NCI-H2081 treated with DMSO at 0.1 percent for 48 hours (cell line): ENCODE data around the gene CECR2.

Source experiments
- DNase-seq: peaks from one replicate; lab custom pipeline; 2025; lab: John Stamatoyannopoulos, UW

The CECR2 gene

DNA sequence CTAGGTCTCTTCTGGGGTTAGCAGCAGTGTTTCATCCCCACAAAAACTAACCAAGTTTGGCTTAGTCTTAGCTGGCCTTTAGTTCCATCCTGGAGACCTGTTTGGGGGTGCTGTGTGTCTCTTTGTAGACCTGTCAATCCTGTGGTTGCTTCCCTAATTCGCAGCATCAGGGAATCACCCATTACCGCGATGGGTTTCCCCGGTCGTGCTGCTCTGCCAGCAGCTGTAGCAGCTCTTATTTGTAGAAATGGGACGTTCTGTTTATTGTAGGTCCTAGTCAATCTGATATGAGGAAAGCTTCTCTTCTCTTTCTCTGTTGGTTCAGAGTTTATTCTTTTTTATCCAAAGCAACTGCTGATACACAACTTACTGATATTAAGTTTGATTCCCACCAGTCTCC is 91.6 kb downstream of the CECR2 start:
- DNase-seq: no peak

DNA sequence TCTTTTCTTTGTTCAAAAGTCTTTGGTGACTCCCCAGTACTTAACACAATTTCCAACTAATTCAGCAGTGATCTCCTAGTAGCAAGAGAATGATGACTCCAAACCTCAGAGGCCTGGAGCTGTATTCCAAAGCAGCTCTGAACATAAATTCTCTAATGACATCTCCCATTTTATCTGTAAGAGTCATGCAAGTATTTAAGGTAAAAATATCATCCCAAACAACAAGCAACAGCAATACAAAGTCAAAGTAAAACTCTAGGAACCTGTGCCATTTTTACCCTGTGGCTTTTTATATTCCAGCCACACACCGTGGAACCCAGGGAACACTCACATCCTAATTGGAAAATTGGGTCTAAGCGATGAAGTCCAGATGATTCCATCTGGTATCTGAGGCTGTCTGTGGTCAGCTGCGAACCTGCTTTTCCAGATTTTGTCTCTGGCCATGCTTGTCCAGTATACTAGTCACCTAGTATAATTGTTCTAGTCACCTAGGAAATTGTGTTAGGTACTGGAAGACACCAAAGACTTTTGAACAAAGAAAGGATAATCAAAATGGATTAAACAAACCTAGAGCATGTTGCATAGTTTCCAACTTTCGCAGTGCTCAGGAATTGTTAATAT is 101.7 kb downstream of the CECR2 start:
- no peak for DNase-seq

DNA sequence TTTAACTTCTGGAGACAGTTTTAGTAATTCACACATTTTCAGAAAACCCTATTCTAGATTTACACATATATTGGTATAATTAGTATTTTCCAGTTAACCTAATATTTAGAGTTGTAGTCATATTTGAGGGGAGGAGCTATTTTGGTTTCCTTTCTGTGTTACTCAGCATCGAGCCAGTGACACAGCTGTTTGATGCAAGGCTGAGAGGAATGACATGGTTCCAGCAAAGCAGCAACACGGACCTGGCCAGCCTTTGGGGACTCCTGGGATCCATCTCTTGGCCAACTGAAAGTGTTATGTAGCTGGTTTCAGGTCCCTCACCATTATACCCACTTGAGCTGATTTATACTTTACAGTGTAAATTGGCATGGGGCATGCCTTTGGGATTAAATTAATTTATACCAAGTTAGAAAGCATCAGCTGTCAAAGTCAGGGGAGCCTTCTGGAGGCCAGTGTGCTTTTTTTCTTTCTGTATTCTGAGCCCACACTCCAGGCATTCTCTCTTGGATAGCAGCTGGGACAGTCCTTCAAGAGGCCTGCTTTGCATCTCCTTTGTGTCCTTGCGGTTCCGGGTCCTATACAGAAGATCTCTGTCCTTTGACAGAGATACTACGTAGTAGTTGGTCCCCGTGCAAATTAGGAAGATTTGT is 102.8 kb downstream of the CECR2 start:
- no peak for DNase-seq

DNA sequence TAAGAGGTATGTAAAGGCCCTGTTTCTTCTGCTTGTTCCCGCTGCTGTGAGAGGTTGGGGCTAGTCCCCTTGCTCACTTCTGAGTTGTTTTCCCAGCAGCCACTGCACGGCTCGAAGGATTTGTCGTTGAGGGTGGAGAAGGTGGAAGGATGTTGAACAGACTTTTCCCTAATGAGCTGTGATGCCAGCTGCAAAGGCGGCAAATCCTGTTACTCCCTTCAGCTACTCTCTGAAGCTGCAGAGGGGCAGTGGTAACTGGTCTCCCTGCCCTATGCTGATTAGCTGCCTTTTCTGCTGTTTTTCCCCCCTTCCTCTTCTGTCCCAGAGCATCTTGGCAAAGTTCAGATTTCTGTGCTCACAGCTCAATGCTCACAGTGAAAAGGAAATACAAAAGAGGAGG is 103.7 kb downstream of the CECR2 start:
- no peak for DNase-seq

DNA sequence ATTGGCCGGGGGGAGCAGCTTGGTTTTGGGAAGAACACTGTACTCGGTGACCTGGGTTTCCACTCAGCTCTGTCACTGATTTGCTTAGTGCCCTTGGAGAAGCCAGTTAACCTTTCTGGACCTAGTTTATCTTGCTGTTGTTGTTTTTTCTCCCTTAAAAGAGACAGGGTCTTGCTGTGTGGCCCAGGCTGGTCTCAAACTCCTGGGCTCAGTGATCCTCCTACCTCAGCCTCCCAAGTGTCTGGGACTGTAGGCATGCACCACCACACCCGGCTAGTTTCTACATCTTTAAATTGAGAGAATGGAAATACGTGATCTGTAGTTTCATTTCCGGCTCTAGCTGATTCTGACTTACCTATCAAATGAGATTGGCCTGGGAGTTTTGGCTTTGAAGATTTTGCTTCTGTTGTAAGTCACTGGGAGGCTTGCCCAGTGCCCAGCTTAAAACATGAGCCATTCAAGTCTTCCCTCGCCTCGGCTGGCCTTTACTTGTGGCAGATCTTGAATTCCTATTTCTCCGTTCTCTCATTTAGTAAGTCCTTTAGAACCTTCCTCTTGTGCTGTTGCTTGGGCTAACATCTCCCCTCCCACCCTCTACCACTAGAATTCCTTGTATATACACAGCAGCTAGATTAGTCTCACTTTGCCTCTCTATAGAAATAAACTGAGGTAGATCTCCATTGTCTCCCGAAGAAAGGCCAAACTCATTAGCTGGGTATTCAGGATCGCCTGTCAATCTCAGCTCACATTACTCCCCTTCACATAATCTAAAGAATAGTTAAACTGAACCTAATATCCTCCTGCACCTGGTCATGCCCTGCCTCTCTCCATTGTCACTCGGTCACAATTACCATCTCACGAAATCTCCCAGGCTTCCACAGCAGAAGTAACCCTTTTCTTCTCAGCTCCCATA is 106.3 kb downstream of the CECR2 start:
- DNase-seq: no peak

DNA sequence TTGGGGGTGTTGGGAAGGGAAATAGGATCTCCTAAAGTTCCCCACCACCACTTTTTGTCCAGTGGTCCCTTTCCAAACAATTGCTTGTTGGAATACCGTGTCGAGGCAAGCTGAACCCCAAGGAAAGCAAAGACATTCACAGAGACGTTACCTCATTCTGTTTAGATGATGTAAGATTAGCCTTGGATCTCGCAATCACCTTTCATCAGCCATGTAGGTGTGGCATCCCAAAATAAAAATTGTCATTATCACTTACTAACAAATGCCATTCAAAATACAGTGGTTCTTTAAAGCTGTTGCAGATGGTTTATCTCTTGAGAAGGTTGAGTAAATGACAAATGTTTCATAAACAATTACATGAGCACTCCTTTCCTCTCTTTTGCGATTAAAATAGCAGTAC is 107.6 kb downstream of the CECR2 start:
- DNase-seq: no peak

DNA sequence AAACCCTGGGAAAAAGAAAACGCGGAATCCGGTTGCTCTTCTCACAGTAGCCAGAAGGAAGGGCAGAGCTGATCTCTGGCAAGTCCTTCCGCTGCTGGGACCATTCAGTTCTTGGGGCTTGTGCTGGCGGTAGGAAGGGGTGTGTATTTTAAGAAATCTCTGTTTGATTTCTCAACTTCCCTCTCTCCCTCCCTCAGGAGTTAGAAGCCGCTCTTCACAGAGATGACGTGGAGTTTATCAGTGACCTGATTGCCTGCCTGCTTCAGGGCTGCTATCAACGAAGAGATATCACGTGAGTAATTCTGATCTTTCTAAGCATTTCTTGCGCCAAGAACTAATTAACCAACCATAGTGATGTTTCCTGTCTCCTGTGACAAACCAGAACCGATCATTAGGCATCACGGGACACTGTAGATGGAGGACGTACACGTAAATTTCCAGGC is 108.2 kb downstream of the CECR2 start:
- DNase-seq: no peak

DNA sequence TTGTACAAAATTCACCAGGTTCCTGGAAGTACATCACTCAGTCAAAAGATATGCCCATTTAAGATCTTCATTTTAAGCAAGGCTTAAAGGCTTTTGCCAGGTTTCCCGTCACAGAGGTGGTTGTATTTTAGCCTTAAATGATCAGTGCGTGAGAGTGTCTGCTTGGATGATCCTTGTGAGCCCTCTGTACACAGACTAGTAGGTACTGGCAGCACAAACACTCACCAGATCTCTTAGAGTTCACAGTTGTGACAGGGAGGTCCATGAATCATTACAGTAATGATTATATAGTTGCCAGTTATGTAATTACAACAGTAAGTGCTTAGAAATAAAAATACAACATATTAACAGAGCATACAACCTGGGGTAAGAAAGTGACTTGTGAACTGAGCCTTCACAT is 109.9 kb downstream of the CECR2 start:
- DNase-seq: no peak

DNA sequence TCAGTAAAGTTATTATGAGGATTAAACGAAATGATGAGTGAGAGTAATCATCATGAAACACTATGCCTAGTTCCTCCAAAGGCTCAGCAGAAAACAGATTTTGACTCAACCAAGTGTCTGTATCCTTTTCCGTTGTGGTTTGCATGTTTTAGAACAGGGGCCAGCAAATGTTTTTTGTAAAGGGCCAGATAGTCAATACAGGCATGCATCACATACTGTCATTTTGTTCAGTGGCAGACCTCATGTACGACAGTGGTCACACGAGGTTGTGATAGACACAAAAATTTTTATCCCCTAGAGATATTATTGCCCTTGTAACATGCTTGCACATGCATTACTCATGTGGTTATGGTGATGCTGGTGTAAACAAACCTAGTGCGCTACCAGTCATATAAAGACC is 112.2 kb downstream of the CECR2 start:
- DNase-seq: no peak

DNA sequence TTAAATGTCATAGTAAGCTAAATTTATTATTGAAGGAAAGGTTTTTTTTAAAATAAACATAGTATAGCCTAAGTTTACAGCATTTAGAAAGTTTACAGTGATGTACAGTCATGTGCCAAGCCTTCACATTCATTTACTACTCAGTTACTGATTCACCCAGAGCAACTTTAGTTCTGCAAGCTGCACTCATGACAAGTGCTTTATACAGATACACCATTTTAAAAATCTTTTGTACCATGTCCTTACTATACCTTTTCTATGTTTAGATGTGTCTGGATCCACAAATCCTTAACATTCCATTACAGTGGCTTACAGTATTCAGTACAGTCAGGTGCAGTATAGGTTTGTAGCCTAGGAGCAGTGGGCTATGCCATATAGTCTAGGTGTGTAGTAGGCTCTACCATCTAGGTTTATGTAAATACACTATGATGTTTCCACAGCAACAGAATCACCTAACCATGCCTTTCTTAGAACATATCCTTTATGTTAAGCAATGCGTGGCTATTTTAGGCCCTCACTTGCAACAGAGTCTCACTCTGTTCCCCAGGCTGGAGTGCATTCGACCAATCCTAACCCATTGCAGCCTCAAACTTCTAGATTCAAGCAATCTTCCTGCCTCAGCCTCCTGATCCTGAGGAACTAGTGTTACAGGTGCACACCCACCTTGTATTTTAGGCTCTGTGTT is 114.6 kb downstream of the CECR2 start:
- DNase-seq: no peak

DNA sequence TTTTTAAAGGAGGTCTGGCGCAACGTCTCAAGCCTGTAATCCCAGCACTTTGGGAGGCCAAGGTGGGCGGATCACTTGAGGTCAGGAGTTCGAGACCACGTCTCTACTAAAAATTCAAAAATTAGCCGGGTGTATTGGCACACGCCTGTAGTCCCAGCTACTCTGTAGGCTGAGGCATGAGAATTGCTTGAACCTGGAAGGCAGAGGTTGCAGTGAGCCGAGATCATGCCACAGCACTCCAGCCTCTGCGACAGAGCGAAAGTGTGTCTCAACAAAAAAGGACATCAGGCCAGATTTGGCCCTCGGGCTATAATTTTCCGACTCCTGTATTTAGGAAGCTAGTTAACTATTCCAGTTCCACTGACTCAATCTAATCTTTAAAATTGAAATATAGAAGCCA is 115.3 kb downstream of the CECR2 start:
- DNase-seq: no peak

DNA sequence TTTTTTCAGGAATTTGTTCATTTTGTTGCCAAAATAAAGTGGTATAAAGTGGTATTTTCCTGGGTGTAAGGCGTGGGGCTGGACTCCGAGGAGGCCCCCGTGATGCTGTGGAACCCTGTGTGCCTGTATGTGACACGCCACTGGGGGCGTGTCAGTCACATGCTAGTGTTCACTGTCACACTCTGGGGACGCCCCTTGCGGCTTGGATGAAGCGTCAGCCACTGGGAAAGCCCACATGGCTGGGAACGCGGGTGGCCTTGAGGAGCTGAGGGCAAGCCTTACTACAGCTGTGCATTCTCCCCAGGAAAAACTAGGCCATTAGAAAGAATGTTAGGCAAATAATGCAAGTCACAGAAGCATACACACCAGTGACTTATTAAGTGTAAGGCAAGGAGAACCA is 117.1 kb downstream of the CECR2 start:
- DNase-seq: no peak

DNA sequence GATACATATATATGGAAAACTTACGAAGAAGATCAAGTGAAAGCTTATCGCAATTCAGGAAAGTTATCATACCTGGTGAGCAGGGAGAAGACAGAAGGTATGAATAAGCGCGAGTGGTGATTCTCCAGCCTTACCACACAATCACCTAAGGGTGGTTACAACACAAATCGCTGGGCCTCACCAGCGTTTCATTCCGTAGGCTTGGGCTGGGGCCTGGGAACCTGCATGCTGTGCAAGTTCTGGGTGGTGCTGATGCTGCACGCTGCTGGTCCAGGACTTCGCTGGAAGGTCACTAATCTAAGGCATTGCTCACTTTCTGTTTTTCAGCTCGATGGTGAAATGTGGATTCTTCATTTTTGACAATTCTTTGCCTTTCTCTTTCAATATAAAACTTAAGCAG is 117.5 kb downstream of the CECR2 start:
- DNase-seq: no peak

DNA sequence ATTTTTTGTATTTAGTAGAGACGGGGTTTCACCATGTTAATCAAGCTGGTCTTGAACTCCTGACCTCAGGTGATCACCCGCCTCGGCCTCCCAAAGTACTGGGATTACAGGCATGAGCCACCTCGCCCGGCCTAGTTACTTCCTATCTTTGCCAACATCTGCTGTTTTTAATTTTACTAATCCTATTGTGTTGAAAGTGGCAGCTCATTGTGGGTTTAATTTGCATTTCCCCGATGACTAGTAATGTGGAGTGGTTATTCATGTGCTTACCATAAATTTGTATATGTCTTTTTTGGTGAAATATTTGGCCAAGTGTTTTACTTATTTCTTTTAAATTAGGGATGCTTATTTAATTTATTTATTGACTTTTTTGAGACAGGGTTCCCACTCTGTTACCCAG is 119.8 kb downstream of the CECR2 start:
- no peak for DNase-seq

DNA sequence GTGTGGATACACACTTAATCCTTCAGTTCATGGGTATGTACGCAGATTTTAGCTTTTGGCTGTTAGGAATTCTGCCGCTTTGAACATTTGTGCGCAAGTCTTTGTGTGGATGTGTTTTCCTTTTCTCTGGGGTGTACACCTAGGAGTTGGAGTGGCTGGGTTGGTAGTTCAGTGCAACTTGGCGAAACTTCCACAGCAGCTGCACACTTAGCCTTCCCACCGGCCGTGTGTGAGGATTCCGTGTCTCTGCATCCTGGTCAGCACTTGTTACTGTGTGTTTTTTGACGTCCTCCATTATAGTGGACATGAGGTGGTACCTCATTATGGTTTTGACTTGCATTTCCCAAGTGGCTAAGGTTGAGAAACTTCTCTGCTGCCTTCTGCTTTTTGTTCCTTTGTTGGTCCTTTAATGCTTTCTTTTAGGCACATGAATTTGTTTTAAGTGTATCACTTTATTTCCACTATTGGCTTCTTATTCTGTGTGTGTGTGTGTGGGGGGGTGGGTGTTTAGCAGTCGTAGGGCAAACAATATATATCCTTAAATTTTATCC is 121.9 kb downstream of the CECR2 start:
- DNase-seq: no peak

DNA sequence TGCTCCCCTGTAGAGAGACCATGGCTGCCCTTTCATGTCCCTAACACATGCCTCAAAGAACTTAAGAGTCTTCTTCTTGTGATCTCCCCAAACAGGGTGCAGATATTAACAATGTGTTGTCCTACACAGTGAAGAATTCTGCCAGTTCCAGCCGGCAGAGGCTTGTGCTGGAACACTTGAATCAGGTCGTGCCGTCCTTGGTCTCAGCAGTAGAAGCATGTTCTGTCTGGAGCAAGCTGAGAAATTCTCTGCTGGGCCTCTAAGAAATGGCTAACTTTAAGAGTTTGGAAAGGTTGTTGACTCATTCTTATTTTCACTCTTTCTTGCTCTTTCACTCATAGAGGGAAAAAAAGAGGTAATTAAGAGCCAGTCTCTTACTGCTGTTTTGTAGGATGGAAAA is 123.0 kb downstream of the CECR2 start:
- no peak for DNase-seq

DNA sequence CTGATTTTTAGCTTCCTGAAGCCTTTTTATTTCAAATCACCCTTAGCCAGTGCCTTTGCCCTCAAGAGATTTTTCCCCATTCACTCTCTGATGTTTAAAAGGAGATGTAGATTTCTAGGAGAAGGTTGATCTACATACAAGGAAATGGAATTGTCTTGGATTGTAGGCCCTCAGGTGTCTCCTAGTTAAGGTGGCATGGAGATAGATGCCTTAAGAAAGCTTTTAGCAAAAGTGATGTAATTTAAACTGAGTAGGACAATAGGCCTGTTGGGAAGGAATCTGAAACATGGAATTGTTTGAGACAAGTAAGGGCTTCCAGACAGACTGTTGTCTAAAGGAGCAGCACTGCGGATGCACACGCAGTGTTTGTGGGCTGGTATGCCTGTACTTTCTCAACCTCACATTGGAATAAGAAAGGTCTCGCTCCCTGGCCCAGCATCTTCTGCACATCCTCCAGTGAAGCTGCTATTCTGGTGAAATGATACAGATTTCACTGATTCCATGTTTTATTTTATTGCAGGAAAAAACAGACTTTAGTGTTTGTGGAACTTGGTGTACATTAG is 124.2 kb downstream of the CECR2 start:
- no peak for DNase-seq

DNA sequence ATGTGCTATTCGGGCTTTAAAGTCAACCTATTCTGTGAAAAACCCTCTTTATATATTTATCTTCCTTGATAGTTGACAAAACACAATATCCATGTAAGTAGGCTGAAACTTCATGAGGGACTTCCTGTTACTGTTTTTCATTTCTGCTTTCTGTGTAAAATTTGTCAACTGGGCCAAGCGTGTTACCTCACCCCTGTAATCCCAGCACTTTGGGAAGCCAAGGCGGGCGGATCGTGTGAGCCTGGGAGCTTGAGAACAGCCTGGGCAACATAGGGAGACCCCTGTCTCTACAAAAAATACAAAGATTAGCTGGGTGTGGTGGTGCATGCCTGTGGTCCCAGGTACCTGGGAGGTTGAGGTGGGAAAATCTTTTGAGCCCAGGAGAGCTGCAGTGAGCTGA is 127.6 kb downstream of the CECR2 start:
- DNase-seq: no peak

DNA sequence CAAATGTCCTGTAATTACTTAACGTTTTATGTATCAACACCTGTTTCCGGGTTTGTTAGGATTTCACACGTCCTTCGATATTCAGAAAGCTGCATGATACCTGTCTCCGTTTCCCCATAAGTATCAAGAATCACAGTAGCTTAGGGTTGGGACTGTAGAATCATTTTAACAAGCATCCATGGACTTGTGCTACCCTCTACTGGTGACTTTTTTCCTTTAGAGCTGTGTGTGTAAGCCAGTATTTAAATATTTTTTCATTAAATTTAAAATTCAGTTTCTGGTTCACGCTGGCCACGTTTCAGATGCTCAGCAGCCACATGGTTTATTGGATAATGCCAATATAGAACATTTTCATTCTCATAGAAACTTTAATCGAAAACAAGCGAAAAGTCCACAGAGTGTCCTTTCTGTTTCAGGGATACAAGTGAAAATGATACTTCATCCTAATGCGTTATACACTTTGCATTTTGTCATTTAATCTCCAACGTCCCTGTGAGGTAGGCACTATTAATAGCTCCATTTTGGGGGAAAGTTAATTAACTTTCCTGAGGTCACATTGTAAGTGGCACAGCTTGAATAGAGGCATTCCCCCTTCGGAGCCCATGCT is 132.5 kb downstream of the CECR2 start:
- DNase-seq: peak; percentile 71

DNA sequence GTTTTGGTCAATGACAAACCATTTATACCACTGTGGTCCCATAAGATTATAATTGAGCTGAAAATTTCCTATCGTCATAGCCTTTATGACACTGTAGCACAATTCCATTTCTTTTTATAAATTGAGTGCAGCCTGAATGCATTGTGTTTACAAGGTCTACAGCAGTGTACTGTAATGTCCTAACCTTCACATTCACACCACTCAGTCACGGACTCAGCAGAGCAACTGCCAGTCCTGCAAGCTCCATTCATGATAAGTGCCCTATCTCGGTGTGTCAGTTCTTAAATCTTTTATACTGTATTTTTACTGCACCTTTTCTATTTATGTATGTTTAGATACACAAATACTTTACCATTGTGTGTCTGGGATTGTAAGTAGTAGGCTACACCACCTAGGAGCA is 138.8 kb downstream of the CECR2 start:
- DNase-seq: no peak

DNA sequence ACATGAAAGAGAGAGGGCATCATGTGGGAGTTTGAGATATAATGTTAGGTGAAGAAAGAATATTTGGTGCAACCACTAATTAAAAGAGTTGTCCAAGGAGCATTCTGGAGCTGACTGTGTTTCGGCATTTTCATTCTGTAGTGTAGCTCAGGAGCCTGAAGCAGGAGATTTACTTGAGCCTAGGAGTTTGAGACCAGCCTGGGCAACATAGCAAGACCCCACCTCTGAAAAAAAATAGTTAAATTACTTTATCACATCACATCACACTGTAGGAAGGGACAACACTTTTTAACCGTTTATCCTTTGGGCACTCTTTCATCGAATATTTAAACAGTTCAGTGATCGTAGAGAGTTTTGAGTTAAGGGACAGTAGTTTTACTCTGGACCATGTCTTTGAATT is 143.7 kb downstream of the CECR2 start:
- DNase-seq: no peak

DNA sequence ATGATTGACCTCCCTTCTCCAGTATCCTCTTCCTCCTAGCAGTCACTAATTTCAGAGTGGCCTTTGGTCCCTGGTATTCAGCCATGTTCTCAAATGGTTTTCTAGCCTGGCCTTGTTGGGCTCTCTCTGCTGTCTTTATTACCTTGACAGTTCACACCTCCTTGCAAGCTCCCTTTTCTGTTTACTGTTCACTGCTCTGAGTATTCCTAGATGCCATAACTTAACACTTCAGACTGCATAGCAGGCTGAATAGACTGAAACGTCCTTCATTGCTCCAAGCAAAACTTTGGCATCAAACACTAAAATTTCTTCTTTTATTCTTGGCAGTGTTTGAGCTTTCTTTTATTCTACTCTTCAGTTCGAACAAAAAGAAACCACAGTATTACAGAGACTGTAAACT is 144.4 kb downstream of the CECR2 start:
- no peak for DNase-seq
